Neural cell (in vitro differentiated cells): ENCODE measurements around the gene CDK17. TPM values are rescaled to one million over a fixed set of nuclear protein-coding genes. Genes with fewer than 3 reads are reported as not detected.

Source experiments
- H2AFZ ChIP-seq: fragments of 200-600, 300-800 bp; sonication (generic), shearing (Covaris generic); 2 replicates; pipeline ENCODE4 v1.6.0; 2014; ENCODE audit warnings: low read depth, mild to moderate bottlenecking, antibody characterized with exemption, low read length, moderate library complexity
- H3F3A ChIP-seq: fragments of 200-600 bp; shearing (Covaris generic); 2 replicates; pipeline ENCODE4 v1.6.1; 2016; ENCODE audit warnings: mild to moderate bottlenecking, moderate library complexity, mixed read lengths, antibody characterized with exemption, low read length; ENCODE audit not compliant: insufficient read depth, poor library complexity, severe bottlenecking
- H3K27ac ChIP-seq: fragments of 200-600, 300-800 bp; sonication (generic), shearing (Covaris generic); 2 replicates; pipeline ENCODE4 v1.5.1; 2014; ENCODE audit warnings: mild to moderate bottlenecking, low read length, moderate library complexity
- H3K27me3 ChIP-seq: fragments of 300-800, 200-600 bp; sonication (generic), shearing (Covaris generic); 2 replicates; pipeline ENCODE4 v1.6.0; 2014; ENCODE audit warnings: mild to moderate bottlenecking, low read depth, low read length, moderate library complexity; ENCODE audit not compliant: insufficient read depth
- H3K36me3 ChIP-seq: fragments of 300-800, 200-600 bp; sonication (generic), shearing (Covaris generic); 2 replicates; pipeline ENCODE4 v1.5.1; 2014; ENCODE audit warnings: mild to moderate bottlenecking, antibody characterized with exemption, low read length, moderate library complexity; ENCODE audit not compliant: insufficient read depth
- H3K4me2 ChIP-seq: fragments of 300-800, 200-600 bp; sonication (generic), shearing (Covaris generic); 2 replicates; pipeline ENCODE4 v1.6.0; 2014; ENCODE audit warnings: mild to moderate bottlenecking, low read length
- H3K4me3 ChIP-seq: fragments of 300-800, 200-600 bp; sonication (generic), shearing (Covaris generic); 2 replicates; pipeline ENCODE4 v1.5.1; 2014; ENCODE audit warnings: mild to moderate bottlenecking, low read length, moderate library complexity
- H3K79me2 ChIP-seq: fragments of 200-600 bp; shearing (Covaris generic); replicated peaks from 2 replicates; pipeline ENCODE4 v1.6.0; 2014; ENCODE audit warnings: mild to moderate bottlenecking, low read length, moderate library complexity; ENCODE audit not compliant: insufficient read depth
- H3K9ac ChIP-seq: fragments of 300-800, 200-600 bp; sonication (generic), shearing (Covaris generic); 2 replicates; pipeline ENCODE4 v1.6.1; 2016; ENCODE audit warnings: mild to moderate bottlenecking, low read length, mixed read lengths
- H3K9me2 ChIP-seq: fragments of 200-600 bp; shearing (Covaris generic); 2 replicates; pipeline ENCODE4 v1.6.1; 2016; ENCODE audit warnings: mild to moderate bottlenecking, low read length, mixed read lengths; ENCODE audit not compliant: insufficient read depth
- H3K9me3 ChIP-seq: fragments of 200-600, 300-800 bp; sonication (generic), shearing (Covaris generic); 2 replicates; pipeline ENCODE4 v1.6.1; 2016; ENCODE audit warnings: mild to moderate bottlenecking, mixed run types, low read length, moderate library complexity, mixed read lengths
- H4K20me1 ChIP-seq: fragments of 200-600 bp; shearing (Covaris generic); 2 replicates; pipeline ENCODE4 v1.6.1; 2016; ENCODE audit warnings: mild to moderate bottlenecking, mixed run types; ENCODE audit not compliant: insufficient read depth
- CTCF ChIP-seq: fragments of 450-650 bp; IDR thresholded peaks from 2 replicates; pipeline ENCODE4 v1.5.1; 2014; ENCODE audit warnings: antibody characterized with exemption, mild to moderate bottlenecking, moderate library complexity; ENCODE audit not compliant: poor library complexity, severe bottlenecking
- EP300 ChIP-seq: fragments of 450-650 bp; conservative IDR thresholded peaks from 2 replicates; pipeline ENCODE4 v1.6.1; 2014; ENCODE audit warnings: antibody characterized with exemption, mild to moderate bottlenecking, moderate library complexity; ENCODE audit not compliant: poor library complexity, severe bottlenecking
- EZH2 ChIP-seq: fragments of 200-600, 300-800 bp; shearing (Covaris generic), sonication (generic); IDR thresholded peaks from 2 replicates; pipeline ENCODE4 v1.6.1; 2014; ENCODE audit warnings: antibody characterized with exemption, low read length, borderline replicate concordance, mild to moderate bottlenecking; ENCODE audit not compliant: insufficient read depth, poor library complexity, severe bottlenecking
- MXI1 ChIP-seq: fragments of 450-650 bp; conservative IDR thresholded peaks from 2 replicates; pipeline ENCODE4 v1.6.1; 2014; ENCODE audit warnings: antibody characterized with exemption, mild to moderate bottlenecking; ENCODE audit not compliant: poor library complexity, severe bottlenecking
- POLR2AphosphoS5 ChIP-seq: IDR thresholded peaks from 2 replicates; pipeline ENCODE4 v1.6.1; 2012
- RAD21 ChIP-seq: fragments of 450-650 bp; conservative IDR thresholded peaks from 2 replicates; pipeline ENCODE4 v1.6.1; 2014; ENCODE audit warnings: antibody characterized with exemption, mild to moderate bottlenecking, moderate library complexity
- REST ChIP-seq: IDR thresholded peaks from 2 replicates; pipeline ENCODE4 v1.6.1; 2012; ENCODE audit warnings: borderline replicate concordance
- SMC3 ChIP-seq: fragments of 450-650 bp; conservative IDR thresholded peaks from 2 replicates; pipeline ENCODE4 v1.6.1; 2014; ENCODE audit warnings: antibody characterized with exemption, mild to moderate bottlenecking, moderate library complexity; ENCODE audit not compliant: poor library complexity
- TAF1 ChIP-seq: IDR thresholded peaks from 2 replicates; pipeline ENCODE4 v1.6.1; 2012; ENCODE audit warnings: low read depth
- polyA plus RNA-seq: library from polyadenylated mRNA; depleted of rRNA; stranded (reverse); fragments of >200 nt; gene quantifications from 2 replicates; pipeline ENCODE4 v1.2.3, GENCODE V29; 2014

The CDK17 gene
- polyA plus RNA-seq, 1 donor from 2014 or later = 119 TPM

DNA sequence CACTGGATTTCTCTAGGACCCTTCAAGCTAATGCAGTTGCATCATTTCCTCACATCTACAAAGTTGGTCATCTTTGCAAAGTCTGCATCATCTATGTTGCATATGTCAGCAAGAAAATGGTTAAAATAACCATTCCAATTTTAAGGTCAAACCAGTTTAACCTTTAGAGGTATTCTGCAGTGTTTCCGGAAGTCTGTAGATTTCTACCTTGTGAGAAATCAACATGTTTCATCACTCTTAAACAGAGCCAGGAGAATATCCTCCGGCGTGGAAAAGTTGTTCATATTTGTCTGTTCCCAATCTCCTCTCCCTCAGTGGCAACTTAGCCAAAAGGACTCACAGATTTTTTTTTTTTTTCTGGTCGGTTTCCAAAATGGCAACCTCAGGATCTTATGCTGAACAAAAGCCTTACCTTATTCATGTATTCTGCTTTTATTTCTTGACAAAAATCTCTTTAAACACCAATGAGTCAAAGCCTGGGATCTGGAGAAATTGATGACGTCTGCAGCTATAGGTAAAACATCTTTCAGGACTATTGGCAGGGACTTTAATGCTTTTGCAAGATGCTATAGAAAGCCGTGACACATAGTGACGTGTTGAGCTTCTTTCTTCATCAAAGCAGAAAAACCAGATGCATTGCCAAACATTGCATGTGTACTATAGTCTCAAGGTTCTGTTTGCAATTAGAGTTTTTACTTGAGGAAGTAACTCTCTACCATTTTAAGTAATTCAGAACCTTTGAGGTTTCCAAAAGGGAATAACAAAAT is 16.0 kb upstream of the CDK17 start:
- H3K9me3 ChIP-seq = no peaks in the 10 kb centered on the region
- no peaks in the 10 kb centered on the region for H3K9me2 ChIP-seq
- H4K20me1 ChIP-seq = no peaks in the 10 kb centered on the region
- H3K36me3 ChIP-seq = no peaks in the 10 kb centered on the region
- no peak overlapping the region for H2AFZ ChIP-seq
- H3K79me2 ChIP-seq = no peaks in the 10 kb centered on the region
- H3K27me3 ChIP-seq = no peaks in the 10 kb centered on the region
- H3K9ac ChIP-seq = no peak overlapping the region
- no peaks in the 10 kb centered on the region for H3F3A ChIP-seq
- H3K4me2 ChIP-seq = no peak overlapping the region
- H3K27ac ChIP-seq = no peak overlapping the region
- TF ChIP-seq EP300 = no peak
- TF ChIP-seq MXI1 = no peak
- no peak for TF ChIP-seq CTCF
- no peak overlapping the region for H3K4me3 ChIP-seq

DNA sequence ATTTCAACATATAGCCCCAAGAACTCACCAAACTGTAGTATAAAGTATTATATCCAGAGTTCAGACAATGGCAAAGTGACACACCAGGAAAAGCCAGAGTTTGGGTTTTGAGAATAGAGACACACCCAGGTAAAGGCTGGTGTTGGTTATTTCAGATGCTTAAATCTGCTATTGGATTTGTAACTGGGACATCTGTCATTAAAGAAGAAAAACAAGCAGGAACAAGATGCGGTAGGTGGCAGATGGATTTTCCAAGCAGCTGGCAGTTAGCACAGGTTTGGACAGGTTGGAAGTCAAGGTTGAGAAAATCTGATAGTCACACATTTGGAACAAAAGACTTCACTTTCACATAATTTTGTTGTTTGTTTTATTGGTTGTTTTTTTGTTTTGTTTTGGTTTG is 14.4 kb upstream of the CDK17 start:
- Histone ChIP-seq H3K27ac (no peak overlapping the region), H3F3A (no peaks in the 10 kb centered on the region), H4K20me1 (no peaks in the 10 kb centered on the region), H3K4me2 (no peak overlapping the region), H3K36me3 (no peaks in the 10 kb centered on the region), H3K27me3 (no peaks in the 10 kb centered on the region), H3K4me3 (no peak overlapping the region), H3K9ac (no peak overlapping the region), H3K9me3 (no peaks in the 10 kb centered on the region), H3K9me2 (no peaks in the 10 kb centered on the region), H2AFZ (no peak overlapping the region), H3K79me2 (no peaks in the 10 kb centered on the region)
- no peak for TF ChIP-seq POLR2AphosphoS5

GRCh38 chr12:96412431-96412830 is 12.2 kb upstream of the CDK17 start:
- H3K79me2 ChIP-seq = no peaks in the 10 kb centered on the region
- no peaks in the 10 kb centered on the region for H4K20me1 ChIP-seq
- H3K27ac ChIP-seq = no peak overlapping the region
- H2AFZ ChIP-seq = no peak overlapping the region
- H3K27me3 ChIP-seq = no peaks in the 10 kb centered on the region
- no peak overlapping the region for H3K9ac ChIP-seq
- no peaks in the 10 kb centered on the region for H3K9me2 ChIP-seq
- H3F3A ChIP-seq = no peaks in the 10 kb centered on the region
- H3K36me3 ChIP-seq = no peaks in the 10 kb centered on the region
- H3K4me3 ChIP-seq = no peak overlapping the region
- TF ChIP-seq RAD21 (no peak), TAF1 (no peak), MXI1 (no peak), REST (no peak), EP300 (no peak), CTCF (no peak), SMC3 (no peak), EZH2 (no peak), POLR2AphosphoS5 (no peak)
- no peak overlapping the region for H3K4me2 ChIP-seq
- H3K9me3 ChIP-seq = no peaks in the 10 kb centered on the region
